ENCODE data around the gene EDN1.

- no peak for TF ChIP-seq EZH2 (IDR thresholded peaks at IDR 0.05; ENCODE audit: low read length, missing control alignments)
- TF ChIP-seq CTCF (conservative IDR thresholded peaks at IDR 0.05 in 1 of 2, IDR thresholded peaks at IDR 0.05 in 1 of 2; ENCODE audit: low read depth in 1 of 2, low read length in 2 of 2): no peak
These were observed 3.2 kb downstream of the EDN1 start for GRCh38 chr6:12293235-12293930.

All from fibroblast of lung (primary cell).